Activated CD8-positive, alpha-beta memory T cell treated with anti-CD3 and anti-CD28 coated beads, Interleukin-2, amount 50 U/mL, for 1 hour (primary cell): Measurements from ENCODE around the gene TPM4.
"Not testable (repeated sequence)": the region's sequence is repeated elsewhere in the genome, so short reads cannot be mapped to it uniquely, and the experiment has no call there.

ENCODE experiments used
- DNase-seq: peaks from one replicate; pipeline ENCODE4 v3.0.0-alpha.2; 2020; ENCODE audit errors: extremely low read depth

TPM4 gene

DNA sequence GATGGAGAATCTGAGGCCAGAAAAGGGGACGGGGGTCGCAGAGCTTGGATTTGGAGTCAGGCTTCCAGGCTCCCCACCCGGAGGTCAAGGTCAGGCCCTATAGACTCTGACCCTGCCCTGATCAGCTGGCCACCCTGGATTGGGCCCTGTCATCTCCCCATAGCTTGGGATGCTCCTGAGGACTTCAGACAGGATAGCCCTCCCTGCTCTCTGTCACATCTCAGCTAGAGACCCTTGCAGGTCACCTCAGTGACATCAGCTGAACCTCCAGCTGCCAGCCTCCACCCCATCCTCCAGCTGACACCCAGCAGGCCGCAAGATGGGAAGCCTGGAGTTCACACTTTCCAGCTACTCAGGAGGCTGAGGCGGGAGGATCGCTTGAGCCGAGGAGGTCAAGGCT lies 2.8 kb upstream of the TPM4 start:
- no peak for DNase-seq

DNA sequence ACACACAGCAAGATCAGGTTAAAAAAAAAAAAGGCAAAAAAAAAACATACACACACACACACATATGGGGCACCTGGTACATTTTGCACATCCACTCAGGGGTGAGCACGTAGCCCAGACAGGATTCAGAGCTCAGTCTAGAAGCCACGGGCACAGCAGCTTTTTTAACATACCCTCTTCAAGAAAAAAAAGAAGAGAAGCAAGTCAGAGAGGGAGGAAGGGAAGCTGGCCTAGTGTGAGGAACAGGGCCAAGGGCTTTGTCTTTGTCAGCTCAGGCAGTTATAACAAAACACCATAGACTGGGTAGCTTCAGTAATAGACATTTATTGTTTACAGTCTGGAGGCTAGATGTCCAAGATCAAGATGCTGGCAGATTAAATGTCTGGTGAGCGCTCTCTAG lies 2.3 kb upstream of the TPM4 start:
- no peak for DNase-seq

DNA sequence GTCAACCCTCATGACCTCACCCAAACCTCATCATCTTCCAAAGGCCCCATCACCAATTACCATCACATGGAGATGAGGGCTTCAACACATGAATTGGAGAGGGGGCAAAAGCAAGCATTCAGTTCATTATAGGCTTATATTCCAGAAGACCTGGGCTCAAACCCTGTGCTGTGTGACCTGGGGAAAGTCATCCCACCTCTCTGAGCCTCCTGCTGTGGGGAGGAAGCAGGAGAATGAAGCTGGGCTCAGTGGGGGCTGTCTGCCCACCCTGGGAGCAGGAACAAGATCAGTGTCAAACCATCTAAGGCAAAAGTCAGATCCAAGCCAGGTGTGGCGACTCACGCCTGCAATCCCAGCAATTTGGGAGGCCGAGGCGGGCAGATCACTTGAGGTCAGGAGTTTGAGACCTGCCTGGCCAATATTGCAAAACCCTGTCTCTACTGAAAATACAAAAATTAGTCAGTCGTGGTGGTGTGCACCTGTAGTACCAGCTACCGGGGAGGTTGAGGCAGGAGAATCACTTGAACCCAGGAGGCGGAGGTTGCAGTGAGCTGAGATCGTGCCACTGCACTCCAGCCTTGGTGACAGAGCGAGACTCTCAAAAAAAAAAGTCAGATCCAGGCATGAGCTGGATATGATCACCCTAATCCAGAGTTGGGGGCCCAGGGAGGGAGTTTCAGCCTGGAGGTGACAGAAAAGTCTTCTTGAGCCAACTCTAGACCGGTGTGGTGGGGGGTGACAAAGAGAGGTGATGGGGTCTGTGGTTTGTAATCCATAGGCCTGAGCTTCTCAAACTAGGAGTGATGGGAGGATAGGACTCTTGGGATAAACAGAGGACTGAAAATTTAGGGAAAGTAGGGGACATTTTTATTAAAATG lies 1.6 kb upstream of the TPM4 start:
- DNase-seq = no peak

DNA sequence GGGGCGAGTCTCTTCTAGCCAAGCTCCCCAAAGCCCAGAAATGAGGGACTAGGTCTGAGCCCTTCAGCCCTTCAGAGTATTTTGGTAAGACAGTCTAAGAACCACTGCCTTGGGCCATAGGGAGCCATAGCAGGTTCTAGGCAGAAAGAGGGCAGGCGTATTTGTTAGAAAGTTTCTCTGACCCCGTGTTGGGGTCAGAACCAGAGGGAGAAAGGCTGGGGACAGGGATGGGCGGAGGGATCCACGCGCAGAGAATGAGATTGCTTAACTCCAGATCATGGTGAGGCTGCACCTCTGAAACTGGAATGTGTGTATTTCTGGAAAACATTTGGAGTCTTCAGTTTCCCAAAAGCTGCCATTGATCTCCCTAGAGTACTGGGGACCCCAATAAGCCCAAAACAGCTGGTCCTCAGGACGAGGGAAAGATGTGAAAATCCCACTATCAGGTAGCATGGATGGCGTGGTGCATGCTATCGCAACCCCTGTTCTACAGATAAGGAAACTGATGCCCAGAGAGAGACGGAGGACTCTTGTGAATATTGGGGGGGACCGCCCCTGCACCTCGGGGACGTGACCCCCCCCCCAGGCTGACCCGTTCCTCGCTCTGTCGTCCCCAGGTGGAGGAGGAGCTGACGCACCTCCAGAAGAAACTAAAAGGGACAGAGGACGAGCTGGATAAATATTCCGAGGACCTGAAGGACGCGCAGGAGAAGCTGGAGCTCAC lies 703 bp upstream of the TPM4 start:
- DNase-seq = no peak

DNA sequence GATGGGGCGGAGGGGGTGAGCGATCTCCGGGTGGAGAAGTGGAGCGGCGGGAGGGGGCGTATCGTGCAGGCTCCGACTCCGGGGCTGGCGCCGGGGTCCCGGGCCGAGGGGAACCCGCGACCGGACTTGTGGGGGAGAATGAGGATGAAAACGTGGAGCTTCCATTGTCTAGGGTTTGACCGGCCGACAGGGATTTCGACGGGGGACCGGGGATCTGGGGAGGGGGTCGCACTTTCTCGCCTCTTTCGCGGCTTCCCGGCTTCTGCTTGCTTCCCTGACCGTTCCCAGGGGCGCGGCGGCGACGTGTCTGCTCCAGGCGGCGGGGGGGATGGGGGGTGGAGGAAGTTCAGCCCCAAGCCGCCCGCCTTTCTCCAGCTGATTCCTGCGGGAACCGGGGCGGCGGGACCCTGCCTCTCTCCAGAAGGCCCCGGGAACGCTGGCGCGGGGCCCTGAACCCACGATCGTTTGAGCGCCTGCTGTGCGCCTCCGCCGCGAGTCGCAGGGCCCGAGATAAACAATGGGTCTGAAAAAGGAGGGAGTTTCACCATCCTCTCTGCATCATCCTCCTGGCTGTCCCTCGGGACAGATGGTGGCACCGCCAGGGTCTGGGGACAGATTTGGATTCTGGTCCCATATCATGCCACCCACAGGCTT lies 790 bp downstream of the TPM4 start:
- no peak for DNase-seq

DNA sequence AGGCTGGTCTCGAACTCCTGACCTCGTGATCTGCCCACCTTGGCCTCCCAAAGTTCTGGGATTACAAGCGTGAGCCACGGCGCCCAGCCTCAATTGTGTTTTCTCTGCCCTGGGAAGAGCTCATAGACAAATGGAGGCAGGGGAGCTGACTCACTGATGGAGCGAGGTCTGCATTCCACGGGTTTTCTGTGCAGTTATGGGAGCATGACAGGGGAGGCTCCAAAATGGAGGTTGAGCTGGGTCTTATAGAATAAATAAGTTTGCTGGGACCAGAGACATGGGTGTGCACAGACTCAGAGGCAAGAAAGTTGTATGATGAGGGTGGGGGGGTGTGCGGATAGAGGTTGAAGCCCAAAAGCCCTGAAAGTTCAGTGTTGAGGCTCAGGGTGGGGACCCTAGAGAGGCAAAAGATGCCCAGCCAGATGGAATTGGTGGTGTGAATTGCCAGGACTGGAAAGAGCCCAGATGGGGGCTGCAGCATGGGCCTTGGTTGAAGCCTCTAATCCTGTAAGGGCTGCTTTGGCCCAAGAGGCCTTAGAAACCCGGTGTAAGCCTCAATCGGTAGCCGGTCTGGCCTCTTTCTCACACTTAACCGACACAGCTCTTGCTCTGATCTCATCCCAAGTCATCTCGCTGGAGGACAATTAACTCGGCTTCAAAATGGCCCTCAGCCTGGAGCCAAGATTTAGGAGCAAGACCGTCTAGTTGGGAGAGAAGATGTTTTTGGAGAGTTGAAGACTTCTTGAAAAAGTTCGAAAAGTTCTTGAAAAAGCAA lies 1.9 kb downstream of the TPM4 start:
- DNase-seq = no peak

DNA sequence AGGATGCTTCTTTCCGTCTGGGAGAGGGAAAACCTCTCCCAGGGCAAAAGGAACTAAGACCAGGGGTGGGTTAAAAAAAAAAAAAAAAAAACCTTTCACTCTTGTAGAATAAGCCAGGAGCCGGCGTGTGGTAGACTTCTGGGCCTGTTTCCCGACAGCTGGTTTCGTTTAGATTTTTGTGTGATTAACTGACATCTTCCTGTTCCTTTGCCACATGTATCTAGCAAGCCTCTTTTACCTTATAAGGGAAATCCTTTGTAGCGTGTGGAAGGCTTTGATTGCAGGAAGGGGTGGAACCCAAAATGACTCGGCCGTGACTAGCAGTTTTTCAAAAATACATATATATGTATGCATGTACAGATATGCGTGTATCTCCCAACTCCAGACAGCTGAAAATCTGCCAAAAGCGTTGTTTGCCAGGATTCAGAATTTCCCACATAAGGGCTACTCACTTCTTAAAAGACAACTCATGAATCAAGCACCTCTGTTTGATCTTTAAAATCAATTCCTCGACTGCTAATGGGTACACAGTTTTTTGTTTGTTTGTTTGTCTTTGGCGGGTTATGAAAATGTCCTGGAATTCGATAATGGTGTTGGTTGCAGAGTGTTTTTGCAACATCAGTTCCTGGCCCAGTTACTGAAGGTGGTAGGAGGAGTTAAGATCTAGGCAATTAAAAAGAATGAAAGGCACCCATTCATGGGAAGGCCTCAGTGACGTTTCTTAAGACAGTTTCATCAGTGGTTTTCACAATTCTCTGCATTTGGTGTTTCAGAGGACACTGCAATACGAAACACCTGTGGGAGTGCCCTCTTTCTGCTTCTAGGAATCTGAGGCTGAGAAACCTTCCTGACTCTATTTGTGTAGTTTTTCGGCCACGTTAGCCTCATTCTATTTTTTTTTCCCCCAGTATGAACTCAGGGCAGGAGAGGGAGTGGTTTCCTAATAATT lies 2.7 kb downstream of the TPM4 start:
- peak; percentile 60 for DNase-seq

DNA sequence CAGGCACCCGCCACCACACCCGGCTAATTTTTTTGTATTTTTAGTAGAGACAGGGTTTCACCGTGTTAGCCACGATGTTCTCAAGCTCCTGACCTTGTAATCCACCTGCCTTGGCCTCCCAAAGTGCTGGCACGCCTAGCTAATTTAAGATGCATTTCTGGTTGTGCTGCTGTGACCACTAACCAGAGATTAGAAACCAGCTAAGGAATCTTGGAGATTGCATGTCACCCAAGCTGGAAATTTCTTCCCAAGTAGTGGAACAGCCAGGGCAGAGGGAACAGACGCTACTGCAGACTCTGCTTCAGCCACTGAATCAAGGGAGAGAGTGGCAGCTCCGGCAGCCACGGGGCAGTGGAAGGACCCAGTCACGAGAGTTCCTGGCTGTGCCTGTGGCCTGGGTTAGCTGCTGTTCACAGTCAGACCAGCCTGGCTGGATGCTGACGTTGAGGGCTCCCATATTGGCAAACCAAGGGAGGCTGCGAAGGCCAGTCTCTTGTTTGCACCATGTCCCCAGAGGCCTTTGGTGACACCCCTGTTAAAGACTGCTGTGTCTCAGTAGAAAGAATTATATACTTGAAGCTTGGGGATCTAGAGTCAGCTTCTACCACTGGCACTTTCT lies 7.9 kb downstream of the TPM4 start:
- no peak for DNase-seq

DNA sequence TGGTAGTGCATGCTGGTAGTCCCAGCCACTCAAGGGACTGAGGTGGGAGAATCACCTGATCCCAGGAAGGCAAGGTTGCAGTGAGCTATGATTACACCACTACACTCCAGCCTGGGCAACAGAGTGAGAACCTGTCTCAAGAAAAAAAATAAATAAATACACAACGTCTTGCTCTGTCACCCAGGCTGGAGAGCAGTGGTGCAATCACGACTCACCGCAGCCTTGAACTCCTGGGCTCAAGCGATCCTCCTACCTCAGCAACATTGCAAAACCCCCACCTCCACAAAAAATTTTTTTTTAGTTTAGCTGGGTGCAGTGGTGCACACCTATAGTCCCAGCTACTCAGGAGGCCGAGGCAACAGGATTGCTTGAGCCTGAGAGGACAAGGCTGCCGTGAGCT lies 8.8 kb downstream of the TPM4 start:
- no peak for DNase-seq

DNA sequence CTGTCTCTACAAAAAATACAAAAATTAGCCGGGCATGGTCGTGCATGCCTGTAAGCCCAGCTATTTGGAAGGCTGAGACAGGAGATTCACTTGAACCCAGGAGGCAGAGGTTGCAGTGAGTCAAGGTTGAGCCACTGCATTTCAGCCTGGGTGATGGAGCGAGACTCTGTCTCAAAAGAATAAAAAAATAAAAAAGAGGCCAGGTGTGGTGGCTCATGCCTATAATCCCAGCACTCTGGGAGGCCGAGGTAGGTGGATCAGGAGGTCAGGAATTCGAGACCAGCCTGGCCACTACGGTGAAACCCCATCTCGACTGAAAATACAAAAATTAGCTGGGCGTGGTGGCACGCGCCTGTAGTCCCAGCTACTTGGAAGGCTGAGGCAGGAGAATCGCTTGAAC lies 11.1 kb downstream of the TPM4 start:
- DNase-seq = not testable (repeated sequence)

DNA sequence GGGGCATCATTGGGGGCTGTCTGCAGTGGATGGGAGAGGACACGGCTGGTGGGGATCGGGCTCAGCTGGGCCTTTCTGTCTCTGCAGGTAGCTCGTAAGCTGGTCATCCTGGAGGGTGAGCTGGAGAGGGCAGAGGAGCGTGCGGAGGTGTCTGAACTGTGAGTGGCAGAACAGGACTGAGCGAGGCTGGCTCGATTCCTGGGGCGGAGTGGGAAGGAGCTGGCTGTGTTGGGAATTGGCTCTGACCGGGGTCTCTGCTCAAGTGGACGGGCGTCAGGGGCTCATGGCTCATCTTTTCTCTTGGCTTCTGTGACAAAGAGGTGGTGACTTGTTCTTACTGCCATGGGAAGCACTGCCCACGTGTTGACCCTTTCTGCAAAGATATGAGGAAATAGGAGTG lies 11.6 kb downstream of the TPM4 start:
- DNase-seq = no peak

DNA sequence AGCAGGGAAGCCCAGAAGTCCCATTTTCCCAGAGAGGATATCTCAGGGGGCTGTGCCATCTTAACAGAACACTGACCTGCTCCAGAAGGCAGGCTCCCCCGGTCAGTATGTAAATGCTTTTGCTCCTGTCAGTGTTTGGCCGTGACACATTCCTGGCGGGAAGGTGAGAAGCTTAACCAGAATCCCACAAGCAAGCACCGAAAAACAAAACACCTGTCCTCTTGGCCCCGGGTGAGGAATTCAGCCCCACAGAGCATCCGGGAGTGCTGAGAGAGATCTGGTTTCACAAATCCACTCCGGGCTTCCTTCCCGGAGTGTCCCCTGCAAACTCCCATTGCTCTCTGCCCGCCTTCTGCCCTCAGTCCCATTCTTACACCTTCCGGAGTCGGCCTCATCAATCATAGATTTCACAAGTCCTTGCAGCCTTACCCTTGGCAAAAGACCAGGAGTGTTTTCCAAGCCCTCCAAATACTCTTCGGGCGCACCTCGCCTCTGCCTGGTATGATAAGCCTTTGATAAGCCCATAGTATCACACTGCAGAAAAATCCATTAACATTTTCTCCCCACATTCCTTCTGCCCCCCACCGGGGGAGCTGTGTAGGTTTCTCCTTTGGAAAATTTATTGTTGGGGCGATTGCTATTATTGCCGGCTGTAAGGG lies 12.2 kb downstream of the TPM4 start:
- no peak for DNase-seq

DNA sequence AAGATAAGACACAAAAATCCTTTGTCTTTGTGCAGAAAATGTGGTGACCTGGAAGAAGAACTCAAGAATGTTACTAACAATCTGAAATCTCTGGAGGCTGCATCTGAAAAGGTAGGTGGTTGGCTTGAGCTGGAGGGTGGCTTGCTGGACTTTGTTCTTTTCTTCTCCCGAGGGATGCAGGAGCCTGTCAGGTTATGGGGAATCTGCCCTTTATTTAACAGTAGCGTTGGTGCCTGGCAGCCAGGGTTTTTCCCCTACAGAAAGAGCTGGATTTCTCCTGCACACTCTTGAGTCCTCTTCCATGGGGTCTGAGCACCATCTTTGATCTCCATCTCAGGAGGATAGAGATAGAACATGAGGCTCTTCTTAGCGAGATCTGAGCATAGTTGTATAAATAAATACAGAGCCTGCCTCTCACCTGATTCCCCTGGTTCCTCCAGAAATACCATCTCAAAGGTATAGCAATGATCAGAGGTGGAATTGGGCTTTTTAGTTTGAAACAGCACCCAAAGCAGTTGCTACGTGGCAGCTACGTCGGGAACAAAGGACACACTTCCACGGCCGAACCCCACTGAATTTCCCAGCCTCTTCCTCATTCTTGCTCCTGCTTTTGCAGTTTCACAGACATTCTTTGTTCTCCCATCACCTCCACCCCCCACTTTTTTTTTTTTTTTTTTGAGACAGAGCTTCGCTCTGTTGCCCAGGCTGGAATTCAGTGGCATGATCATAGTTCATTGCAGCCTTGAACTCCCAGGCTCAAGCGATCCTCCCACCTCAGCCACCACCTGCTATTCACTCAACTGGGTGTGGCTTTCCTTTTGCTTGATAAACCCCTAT lies 12.9 kb downstream of the TPM4 start:
- no peak for DNase-seq

DNA sequence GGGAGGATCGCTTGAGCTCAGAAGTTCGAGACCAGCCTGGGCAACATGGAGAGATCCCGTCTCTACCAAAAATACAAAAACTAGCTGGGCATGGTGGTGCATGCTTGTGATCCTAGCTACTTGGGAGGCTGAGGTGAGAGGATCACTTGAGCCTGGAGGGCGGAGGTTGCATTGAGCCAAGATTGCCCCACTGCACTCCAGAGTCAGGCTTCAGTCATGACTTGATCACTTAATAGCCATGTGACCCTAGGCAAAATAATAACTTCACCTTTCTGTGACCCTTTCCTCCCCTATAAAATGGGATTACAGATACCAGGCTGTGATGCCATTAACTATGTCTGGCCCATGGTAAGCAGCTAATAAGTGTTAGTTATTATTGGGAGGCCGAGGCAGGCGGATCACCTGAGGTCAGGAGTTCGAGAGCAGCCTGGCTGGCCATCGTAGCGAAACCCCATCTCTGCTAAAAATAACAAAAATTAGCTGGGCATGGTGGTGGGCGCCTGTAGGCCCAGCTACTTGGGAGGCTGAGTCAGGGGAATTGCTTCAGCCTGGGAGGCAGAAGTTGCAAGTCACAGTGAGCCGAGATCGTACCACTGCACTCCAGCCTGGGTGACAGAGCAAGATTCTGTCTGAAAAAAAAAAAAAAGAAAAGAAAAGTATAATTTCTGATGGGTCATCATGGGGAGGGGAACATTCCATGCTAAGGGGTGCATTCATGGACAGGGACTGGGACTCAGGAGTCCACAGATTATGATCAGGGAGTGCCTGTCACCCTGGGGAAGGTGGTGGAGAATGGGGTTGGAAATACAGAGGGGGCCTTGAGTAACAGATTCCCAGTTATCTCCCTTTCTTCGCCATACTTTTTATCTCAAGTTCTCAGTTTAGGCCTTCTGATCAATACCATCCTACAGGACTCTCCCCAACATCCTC lies 15.5 kb downstream of the TPM4 start:
- no peak for DNase-seq

DNA sequence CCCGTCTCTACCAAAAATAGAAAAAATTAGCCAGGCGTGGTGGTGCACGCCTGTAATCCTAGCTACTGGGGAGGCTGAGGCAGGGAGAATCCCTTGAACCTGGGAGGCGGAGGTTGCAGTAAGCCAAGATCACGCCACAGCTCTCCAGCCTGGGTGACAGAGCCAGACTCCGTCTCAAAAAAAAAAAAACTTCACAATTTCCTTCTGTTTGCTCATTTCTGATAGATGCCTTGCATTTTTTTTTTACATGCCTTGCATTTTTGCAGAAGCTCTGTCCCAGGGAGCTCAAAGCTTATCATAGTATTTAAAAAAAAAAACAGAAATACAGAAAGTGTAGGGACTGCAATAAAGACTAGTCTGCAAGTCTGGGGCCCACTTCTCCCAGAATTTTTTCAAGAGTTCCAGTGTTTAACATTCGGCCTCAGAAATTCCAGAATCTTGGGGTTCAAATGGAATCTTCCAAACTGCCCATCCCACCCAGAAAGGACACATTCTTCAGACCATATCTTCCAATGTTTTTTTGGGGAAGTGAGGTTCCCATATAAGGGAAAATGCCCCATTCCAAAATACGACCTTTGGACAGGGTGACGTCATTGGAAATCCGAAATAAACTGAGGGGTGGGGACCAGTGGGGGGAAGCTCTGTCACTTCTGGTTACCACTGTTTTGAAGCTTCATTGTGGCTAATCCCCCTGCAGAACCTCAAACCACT lies 18.2 kb downstream of the TPM4 start:
- no peak for DNase-seq

DNA sequence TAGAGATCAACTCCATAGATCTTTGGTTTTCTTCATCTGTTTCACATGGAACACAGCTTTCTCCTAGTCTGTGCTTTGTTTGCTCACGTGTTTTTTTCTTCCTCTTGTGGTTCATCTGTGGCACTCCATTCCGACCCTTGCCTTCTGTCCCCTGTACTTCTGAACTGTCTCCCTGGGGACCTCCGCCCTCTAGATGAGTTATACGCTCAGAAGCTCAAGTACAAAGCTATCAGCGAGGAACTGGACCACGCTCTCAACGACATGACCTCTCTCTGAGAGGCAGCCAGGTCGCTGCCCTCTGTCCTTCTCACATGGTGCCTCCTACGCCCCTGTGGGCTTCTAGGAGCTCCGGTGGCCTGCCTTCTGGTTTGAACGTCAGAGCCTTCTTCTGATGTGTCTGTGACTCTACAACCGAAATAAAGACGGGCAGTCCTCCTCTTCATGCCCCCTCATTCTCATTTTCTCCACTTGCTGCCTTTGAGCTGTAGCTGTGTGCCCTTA lies 18.8 kb downstream of the TPM4 start:
- DNase-seq = no peak

DNA sequence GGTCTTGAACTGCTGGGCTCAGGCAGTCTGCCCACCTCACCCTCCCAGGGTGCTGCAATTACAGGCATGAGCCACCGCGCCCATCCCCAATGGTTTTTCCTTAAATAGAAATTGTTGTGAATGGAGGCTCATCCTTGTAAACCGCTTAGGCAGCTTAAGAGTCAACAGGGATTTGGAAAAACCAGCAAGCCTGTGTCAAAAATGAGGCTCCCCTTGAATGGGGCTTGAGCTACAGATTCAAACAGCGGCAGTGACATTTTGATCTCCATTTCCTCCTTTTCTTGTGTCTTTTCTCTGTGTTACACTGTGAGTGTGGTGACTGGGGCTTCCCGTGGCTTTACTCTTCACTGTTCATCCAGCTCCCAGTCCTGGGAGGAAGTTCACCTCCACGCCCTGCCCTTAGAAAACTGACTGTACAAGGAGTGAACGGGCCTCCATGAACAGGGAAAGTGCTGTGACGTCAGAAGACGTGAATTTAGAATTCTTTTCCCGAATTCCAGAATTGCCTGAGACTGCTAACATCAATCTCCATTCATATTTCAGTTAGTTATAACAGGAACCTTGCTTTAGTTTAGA lies 20.1 kb downstream of the TPM4 start:
- DNase-seq = no peak
